ENCODE results near the gene FOXR1. TPM values are rescaled to one million over a fixed set of nuclear protein-coding genes. Genes with fewer than 3 reads are reported as not detected.

FOXR1 gene
- total RNA-seq, 1 donor: not detected

- no peak for TF ChIP-seq CTCF (IDR thresholded peaks at IDR 0.05; ENCODE audit: insufficient read depth, low read depth, low read length)
- DNase-seq (ENCODE audit: low read depth): no peak
- no peak overlapping the region for H3K4me3 ChIP-seq (ENCODE audit: low read depth, low read length)
Measured at GRCh38 chr11:118927554-118928100, 43.9 kb upstream of the FOXR1 start.

- peak; percentile 92 for TF ChIP-seq CTCF (IDR thresholded peaks at IDR 0.05; ENCODE audit: insufficient read depth, low read depth, low read length)
- peak overlapping the region; percentile 77 for H3K4me3 ChIP-seq (ENCODE audit: low read depth, low read length)
- DNase-seq (ENCODE audit: low read depth): peak; percentile 95
Measured at GRCh38 chr11:118928101-118928869, 43.3 kb upstream of the FOXR1 start.

DNA sequence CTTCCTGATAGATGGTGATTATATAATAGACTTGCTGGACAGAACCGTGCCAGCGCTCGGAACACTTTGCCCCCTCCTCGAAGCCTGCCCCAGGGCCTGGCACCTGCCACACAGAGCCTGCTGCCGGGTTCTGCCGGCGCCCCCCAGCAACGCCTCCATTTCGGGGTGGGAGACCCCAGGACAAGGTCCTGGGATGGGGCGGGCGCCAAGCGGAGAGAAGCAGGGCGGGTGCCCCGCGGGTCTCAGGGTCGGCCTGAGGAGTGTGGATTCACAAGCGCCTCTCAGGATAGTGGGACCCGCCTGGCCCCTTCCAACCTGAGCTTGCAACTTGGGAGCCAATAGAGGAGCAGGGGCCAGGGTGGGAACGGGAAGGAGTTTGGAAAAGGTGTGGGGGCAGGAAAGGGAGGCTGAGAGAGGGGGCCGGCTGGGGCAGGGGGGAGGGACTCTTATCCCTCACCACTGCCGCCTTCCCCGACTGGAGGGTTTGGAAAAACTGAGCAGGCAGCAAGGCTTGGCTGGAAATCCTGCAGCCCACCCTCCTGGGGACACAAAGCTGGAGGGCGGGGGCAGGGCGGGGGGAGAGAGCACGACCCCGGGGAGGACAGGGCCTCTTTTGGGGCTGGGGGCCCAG lies 42.6 kb upstream of the FOXR1 start:
- TF ChIP-seq CTCF (IDR thresholded peaks at IDR 0.05; ENCODE audit: insufficient read depth, low read depth, low read length): no peak
- DNase-seq (ENCODE audit: low read depth): peak; percentile 65
- H3K4me3 ChIP-seq (ENCODE audit: low read depth, low read length): peak overlapping the region; percentile 77

- DNase-seq (ENCODE audit: low read depth): peak; percentile 88
- H3K4me3 ChIP-seq (ENCODE audit: low read depth, low read length): peak overlapping the region; percentile 77
- TF ChIP-seq CTCF (IDR thresholded peaks at IDR 0.05; ENCODE audit: insufficient read depth, low read depth, low read length): no peak
Measured at GRCh38 chr11:118929501-118930093, 42.0 kb upstream of the FOXR1 start.

GRCh38 chr11:118930094-118930712 lies 41.4 kb upstream of the FOXR1 start:
- peak; percentile 79 for DNase-seq (ENCODE audit: low read depth)

More at GRCh38 chr11:118930094-118930712, 41.4 kb upstream of the FOXR1 start:
- peak overlapping the region; percentile 77 for H3K4me3 ChIP-seq (ENCODE audit: low read depth, low read length)
- TF ChIP-seq CTCF (IDR thresholded peaks at IDR 0.05; ENCODE audit: insufficient read depth, low read depth, low read length): peak; percentile 92
